HCT116 (cell line): Measurements from ENCODE around the gene SEC61A1. TPM values are rescaled to one million over a fixed set of nuclear protein-coding genes. Genes with fewer than 3 reads are reported as not detected.

ENCODE experiments used
- ATAC-seq: fragments of 200-7000 bp; cut with Tn5 transposase; 2 replicates; pipeline ENCODE4 v1.9.1; 2020; ENCODE audit warnings: mild to moderate bottlenecking, moderate library complexity
- BruUV-seq: library from RNA; stranded (reverse); fragments of 400-500 nt; replicated peaks from 2 replicates; lab custom pipeline; 2021; lab: Mats Ljungman, UMichigan
- CTCF ChIA-PET: fragments of 300-600 bp; sonication (Branson Sonifier 250); formaldehyde crosslinking; loops from one replicate; lab custom pipeline; 2021; ENCODE audit warnings: antibody characterized with exemption; lab: Charles Lee
- POLR2A ChIA-PET: fragments of 300-600, 350-600 bp; sonication (Branson Sonifier 250); formaldehyde crosslinking; loops from one replicate; lab custom pipeline; 2021; ENCODE audit warnings: antibody characterized with exemption; lab: Charles Lee
- RAD21 ChIA-PET, 2 experiments: fragments of 300-600 bp; sonication (Branson Sonifier 250); formaldehyde crosslinking; loops; one replicate each; lab custom pipeline; 2023; ENCODE audit warnings: low total read pairs in 2 of 2; ENCODE audit not compliant: uncharacterized antibody in 2 of 2, unreplicated experiment in 2 of 2, low non-redundant PET in 1 of 2; lab: Charles Lee
- DNase-seq: peaks from one replicate; pipeline ENCODE4 v3.0.0-alpha.2; 2010; ENCODE audit warnings: low read depth, low spot score
- H2AFZ ChIP-seq: fragments of 200-600 bp; shearing (Covaris generic), sonication (generic); 2 replicates; pipeline ENCODE4 v1.6.1; 2017; ENCODE audit warnings: low read depth, mixed run types, mixed read lengths, antibody characterized with exemption, low read length; ENCODE audit not compliant: poor library complexity, severe bottlenecking
- H3K27ac ChIP-seq: 2 replicates; pipeline ENCODE4 v1.5.1; 2012; ENCODE audit warnings: low read depth, low read length
- H3K27me3 ChIP-seq: fragments of 200-600 bp; sonication (generic); 2 replicates; pipeline ENCODE4 v1.6.1; 2016; ENCODE audit warnings: mixed run types, low read length, mixed read lengths; ENCODE audit not compliant: insufficient read depth
- H3K36me3 ChIP-seq, 2 experiments: fragments of 200-500 bp in 1 of 2; fragments of 200-600 bp in 1 of 2; sonication (Bioruptor generic) in 1 of 2; sonication (generic) in 1 of 2; 2 replicates each; pipeline versions ENCODE4 v1.5.1 to v1.6.1; 2014 to 2016; ENCODE audit warnings: low read length in 2 of 2, inconsistent platforms in 1 of 2, mixed read lengths in 1 of 2, mixed run types in 1 of 2; ENCODE audit not compliant: insufficient read depth in 2 of 2, control insufficient read depth in 1 of 2
- H3K4me1 ChIP-seq, 2 experiments: fragments of 200-600 bp in 1 of 2; sonication (generic) in 1 of 2; 2 replicates each; pipeline versions ENCODE4 v1.5.1 to v1.6.1; 2012 to 2017; ENCODE audit warnings: low read length in 2 of 2, inconsistent platforms in 1 of 2, mild to moderate bottlenecking in 1 of 2, mixed read lengths in 1 of 2, mixed run types in 1 of 2, moderate library complexity in 1 of 2; ENCODE audit not compliant: insufficient read depth in 2 of 2, control insufficient read depth in 1 of 2
- H3K4me2 ChIP-seq: fragments of 200-600 bp; sonication (generic); 2 replicates; pipeline ENCODE4 v1.6.1; 2017; ENCODE audit warnings: mixed run types, low read length, mixed read lengths
- H3K4me3 ChIP-seq, 2 experiments: fragments of 200-600 bp in 1 of 2; sonication (generic) in 1 of 2; replicated peaks in 1 of 2; 2 replicates each; pipeline ENCODE4 v1.5.1; 2011 to 2016; ENCODE audit warnings: low read length in 2 of 2, control low read depth in 1 of 2, low read depth in 1 of 2, mild to moderate bottlenecking in 1 of 2, mixed read lengths in 1 of 2, mixed run types in 1 of 2
- H3K79me2 ChIP-seq: fragments of 200-600 bp; sonication (generic); 2 replicates; pipeline ENCODE4 v1.6.1; 2017; ENCODE audit warnings: mild to moderate bottlenecking, mixed run types, low read length, moderate library complexity, mixed read lengths; ENCODE audit not compliant: insufficient read depth
- H3K9ac ChIP-seq: fragments of 200-600 bp; sonication (generic); 2 replicates; pipeline ENCODE4 v1.6.1; 2016; ENCODE audit warnings: low read length, mixed read lengths
- H3K9me2 ChIP-seq: fragments of 200-600 bp; sonication (generic), shearing (Covaris generic); 2 replicates; pipeline ENCODE4 v1.6.1; 2017; ENCODE audit warnings: mixed run types, mild to moderate bottlenecking, moderate library complexity; ENCODE audit not compliant: insufficient read depth
- H3K9me3 ChIP-seq, 2 experiments: fragments of 200-500 bp in 1 of 2; fragments of 200-600 bp in 1 of 2; sonication (Bioruptor generic) in 1 of 2; sonication (generic) in 1 of 2; 2 replicates each; pipeline ENCODE4 v1.6.1; 2014 to 2017; ENCODE audit warnings: low read length in 2 of 2, mixed read lengths in 2 of 2, inconsistent platforms in 1 of 2, low read depth in 1 of 2, mild to moderate bottlenecking in 1 of 2, mixed run types in 1 of 2, moderate library complexity in 1 of 2; ENCODE audit not compliant: control insufficient read depth in 1 of 2, insufficient read depth in 1 of 2
- H4K20me1 ChIP-seq: fragments of 200-600 bp; sonication (generic), shearing (Covaris generic); 2 replicates; pipeline ENCODE4 v1.6.1; 2017; ENCODE audit warnings: mixed run types, mild to moderate bottlenecking, moderate library complexity; ENCODE audit not compliant: insufficient read depth
- POLR2A ChIP-seq: IDR thresholded peaks from 2 replicates; pipeline ENCODE4 v1.7.0; 2011; ENCODE audit warnings: borderline replicate concordance; ENCODE audit not compliant: insufficient read depth, insufficient read length; ENCODE audit errors: extremely low read depth
- POLR2AphosphoS5 ChIP-seq: IDR thresholded peaks from 2 replicates; pipeline ENCODE4 v1.6.1; 2011; ENCODE audit warnings: mild to moderate bottlenecking, low read depth, low read length, moderate library complexity
- RAD21 ChIP-seq: IDR thresholded peaks from 2 replicates; pipeline ENCODE4 v1.6.1; 2012; ENCODE audit warnings: low read depth, mild to moderate bottlenecking
- TCF7L2 ChIP-seq: IDR thresholded peaks from 2 replicates; pipeline ENCODE4 v1.7.0; 2011; ENCODE audit warnings: borderline replicate concordance, inconsistent platforms; ENCODE audit not compliant: insufficient read depth, insufficient read length; ENCODE audit errors: extremely low read depth
- ZFX ChIP-seq: fragments of 450-650 bp; IDR thresholded peaks from 2 replicates; pipeline ENCODE4 v1.6.1; 2017
- intact Hi-C: fragments of 100-400 bp; cut with micrococcal nuclease; formaldehyde crosslinking; loops from 2 replicates; pipeline ENCODE4 v1.10.0; 2022
- total RNA-seq: library from RNA; stranded (reverse); gene quantifications from one replicate; pipeline ENCODE4 v1.2.1, GENCODE V29; 2021; ENCODE audit not compliant: unreplicated experiment
- TF ChIP-seq, protein P1 (sequence below): IDR thresholded peaks from 2 replicates; pipeline ENCODE4 v1.6.1; 2011; ENCODE audit warnings: mild to moderate bottlenecking, low read length, moderate library complexity; ENCODE audit not compliant: insufficient replicate concordance; ENCODE audit errors: extremely low read depth
- TF ChIP-seq, protein P2 (sequence below), 3 experiments: fragments of 200-600 bp in 1 of 3; sonication (generic) in 1 of 3; IDR thresholded peaks in 2 of 3; conservative IDR thresholded peaks in 1 of 3; 2 replicates each; pipeline ENCODE4 v1.5.1; 2012 to 2017; ENCODE audit warnings: low read depth in 2 of 3, low read length in 2 of 3, antibody characterized with exemption in 1 of 3, borderline replicate concordance in 1 of 3, control low read depth in 1 of 3, mild to moderate bottlenecking in 1 of 3, mixed read lengths in 1 of 3, mixed run types in 1 of 3, moderate library complexity in 1 of 3; ENCODE audit not compliant: insufficient read depth in 1 of 3

The SEC61A1 gene
- total RNA-seq, 1 experiment from 2014 or later, result 176 TPM

DNA sequence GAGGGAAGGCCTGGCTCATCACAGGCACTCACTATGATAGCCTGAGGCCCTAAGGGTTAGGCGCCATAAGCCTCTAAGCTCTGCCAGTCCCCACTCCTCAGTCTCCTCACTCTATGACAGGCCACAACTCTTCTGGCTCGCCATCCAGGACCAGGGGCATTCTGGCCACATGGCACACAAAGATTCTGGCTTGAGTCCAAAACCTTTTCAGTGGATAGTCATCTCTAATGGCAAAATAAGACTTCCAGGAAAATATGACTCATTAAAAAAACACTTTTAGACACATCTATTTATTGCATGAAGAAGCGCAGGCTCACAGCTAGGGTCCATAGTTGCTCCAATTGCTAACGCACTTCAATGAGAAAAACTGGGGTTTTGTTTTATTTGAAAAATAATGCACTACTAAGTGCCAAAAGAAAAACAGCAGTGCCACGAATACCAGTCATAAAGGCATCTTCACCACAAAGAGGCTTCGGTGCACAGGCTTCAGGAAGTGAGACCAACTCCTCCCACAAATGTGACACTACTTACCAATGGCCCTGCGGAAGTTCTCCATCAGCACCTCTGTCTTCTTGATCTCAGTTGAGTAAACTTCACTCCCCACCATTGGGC is 60.2 kb downstream of the SEC61A1 start (continued):
- TF ChIP-seq POLR2AphosphoS5, result peak; percentile 20; the same call in 1 of the 2 replicates

DNA sequence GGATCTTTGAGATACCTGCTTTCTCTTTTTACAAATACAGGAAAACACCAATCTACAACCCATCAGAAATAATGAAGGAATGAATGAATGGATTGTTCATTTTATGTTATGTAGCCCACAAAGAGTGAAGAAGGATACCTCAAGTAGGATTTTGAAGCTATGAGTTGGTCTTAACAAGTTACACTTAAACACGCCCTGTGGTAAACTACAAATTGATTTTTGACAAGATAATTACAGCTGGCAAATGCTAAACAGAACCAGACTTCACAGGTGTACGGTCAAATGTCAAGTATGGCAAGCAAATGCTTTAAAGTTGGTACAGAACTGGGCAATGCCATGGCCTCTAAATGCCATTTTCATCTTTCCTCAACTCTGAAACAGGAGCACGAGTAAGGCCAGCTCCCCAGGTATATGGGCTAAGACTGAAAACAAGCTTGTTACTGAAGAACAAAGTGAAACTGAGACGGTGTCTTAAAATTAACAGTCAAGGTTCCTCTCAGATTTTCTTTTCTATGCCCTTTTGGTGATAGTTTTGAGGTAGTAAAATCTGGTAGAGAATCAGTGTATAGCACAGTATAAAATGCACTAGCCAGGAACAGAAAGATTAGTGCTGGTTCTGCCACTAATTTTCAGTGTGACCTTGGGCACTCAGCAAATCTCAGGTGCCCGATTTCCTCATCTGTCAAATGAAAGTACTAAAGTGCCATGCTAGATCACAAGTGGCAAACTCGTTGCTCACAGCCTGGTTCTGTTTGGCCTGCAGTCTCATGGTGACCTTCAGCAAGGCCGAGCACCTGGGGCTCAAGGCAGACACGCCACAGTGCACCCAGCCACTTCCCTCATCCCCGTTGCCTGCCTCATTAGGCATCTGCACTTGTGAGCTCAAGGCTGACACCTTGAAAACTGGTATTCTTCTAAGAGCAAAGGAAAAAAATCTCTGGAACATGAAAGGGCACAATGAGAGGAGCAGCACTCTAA is 61.9 kb downstream of the SEC61A1 start:
- CTCF ChIA-PET, result no interaction called here
- Histone ChIP-seq H3K4me2 (no peak overlapping the region), H3K79me2 (peaks cover 95% of the 10 kb centered on the region), H3K4me1 (peaks cover 13 to 17% of the 10 kb centered on the region in 2 experiments), H3K27me3 (no peaks in the 10 kb centered on the region), H2AFZ (no peak overlapping the region), H3K9me3 (no peaks in the 10 kb centered on the region), H4K20me1 (peaks cover 5% of the 10 kb centered on the region; the same call in 1 of the 2 replicates), H3K27ac (no peak overlapping the region), H3K36me3 (peaks cover 28 to 44% of the 10 kb centered on the region in 2 experiments), H3K9me2 (no peaks in the 10 kb centered on the region), H3K4me3 (no peak overlapping the region), H3K9ac (no peak overlapping the region)
- DNase-seq, result no peak
- ATAC-seq, result no peak
- intact Hi-C loops, result no loop called here
- POLR2A ChIA-PET, result no interaction called here
- no peak for TF ChIP-seq TCF7L2
- TF ChIP-seq, protein P1, sequence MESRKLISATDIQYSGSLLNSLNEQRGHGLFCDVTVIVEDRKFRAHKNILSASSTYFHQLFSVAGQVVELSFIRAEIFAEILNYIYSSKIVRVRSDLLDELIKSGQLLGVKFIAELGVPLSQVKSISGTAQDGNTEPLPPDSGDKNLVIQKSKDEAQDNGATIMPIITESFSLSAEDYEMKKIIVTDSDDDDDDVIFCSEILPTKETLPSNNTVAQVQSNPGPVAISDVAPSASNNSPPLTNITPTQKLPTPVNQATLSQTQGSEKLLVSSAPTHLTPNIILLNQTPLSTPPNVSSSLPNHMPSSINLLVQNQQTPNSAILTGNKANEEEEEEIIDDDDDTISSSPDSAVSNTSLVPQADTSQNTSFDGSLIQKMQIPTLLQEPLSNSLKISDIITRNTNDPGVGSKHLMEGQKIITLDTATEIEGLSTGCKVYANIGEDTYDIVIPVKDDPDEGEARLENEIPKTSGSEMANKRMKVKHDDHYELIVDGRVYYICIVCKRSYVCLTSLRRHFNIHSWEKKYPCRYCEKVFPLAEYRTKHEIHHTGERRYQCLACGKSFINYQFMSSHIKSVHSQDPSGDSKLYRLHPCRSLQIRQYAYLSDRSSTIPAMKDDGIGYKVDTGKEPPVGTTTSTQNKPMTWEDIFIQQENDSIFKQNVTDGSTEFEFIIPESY, result no peak
- no peak for TF ChIP-seq ZFX
- TF ChIP-seq RAD21, result no peak
- TF ChIP-seq POLR2A, result no peak
- TF ChIP-seq, protein P2, sequence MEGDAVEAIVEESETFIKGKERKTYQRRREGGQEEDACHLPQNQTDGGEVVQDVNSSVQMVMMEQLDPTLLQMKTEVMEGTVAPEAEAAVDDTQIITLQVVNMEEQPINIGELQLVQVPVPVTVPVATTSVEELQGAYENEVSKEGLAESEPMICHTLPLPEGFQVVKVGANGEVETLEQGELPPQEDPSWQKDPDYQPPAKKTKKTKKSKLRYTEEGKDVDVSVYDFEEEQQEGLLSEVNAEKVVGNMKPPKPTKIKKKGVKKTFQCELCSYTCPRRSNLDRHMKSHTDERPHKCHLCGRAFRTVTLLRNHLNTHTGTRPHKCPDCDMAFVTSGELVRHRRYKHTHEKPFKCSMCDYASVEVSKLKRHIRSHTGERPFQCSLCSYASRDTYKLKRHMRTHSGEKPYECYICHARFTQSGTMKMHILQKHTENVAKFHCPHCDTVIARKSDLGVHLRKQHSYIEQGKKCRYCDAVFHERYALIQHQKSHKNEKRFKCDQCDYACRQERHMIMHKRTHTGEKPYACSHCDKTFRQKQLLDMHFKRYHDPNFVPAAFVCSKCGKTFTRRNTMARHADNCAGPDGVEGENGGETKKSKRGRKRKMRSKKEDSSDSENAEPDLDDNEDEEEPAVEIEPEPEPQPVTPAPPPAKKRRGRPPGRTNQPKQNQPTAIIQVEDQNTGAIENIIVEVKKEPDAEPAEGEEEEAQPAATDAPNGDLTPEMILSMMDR (IDR thresholded peaks at IDR 0.05 in 2 of 3, conservative IDR thresholded peaks at IDR 0.05 in 1 of 3; ENCODE audit: borderline replicate concordance in 1 of 3, insufficient read depth in 1 of 3, low read depth in 2 of 3, low read length in 2 of 3), result no peak
- RAD21 ChIA-PET, result no interaction called here
- no TSS peak for BruUV-seq

Other genes with a start within 250 kb of the SEC61A1 start
- gene MGLL, start 229.9 kb upstream of the SEC61A1 start, total RNA-seq, result 6.8 TPM
- gene KBTBD12, start 137.2 kb upstream of the SEC61A1 start, total RNA-seq, result not detected
- 129 TPM for gene RUVBL1, start 71.4 kb downstream of the SEC61A1 start, total RNA-seq
- gene EEFSEC, start 101.0 kb downstream of the SEC61A1 start, total RNA-seq, result 16.1 TPM